ENCODE data around the gene ZBTB20.
A peak's percentile ranks its signal among the peaks of the same experiment; 100 is the strongest.

Gene ZBTB20

GRCh38 chr3:114299941-114300624, 847.0 kb downstream of the ZBTB20 start:
- no peak for DNase-seq

- DNase-seq = peak; percentile 25
These were observed 847.7 kb downstream of the ZBTB20 start for GRCh38 chr3:114299421-114299820.

- no peak for DNase-seq
These were observed 851.1 kb downstream of the ZBTB20 start for GRCh38 chr3:114295946-114296345.

DNA sequence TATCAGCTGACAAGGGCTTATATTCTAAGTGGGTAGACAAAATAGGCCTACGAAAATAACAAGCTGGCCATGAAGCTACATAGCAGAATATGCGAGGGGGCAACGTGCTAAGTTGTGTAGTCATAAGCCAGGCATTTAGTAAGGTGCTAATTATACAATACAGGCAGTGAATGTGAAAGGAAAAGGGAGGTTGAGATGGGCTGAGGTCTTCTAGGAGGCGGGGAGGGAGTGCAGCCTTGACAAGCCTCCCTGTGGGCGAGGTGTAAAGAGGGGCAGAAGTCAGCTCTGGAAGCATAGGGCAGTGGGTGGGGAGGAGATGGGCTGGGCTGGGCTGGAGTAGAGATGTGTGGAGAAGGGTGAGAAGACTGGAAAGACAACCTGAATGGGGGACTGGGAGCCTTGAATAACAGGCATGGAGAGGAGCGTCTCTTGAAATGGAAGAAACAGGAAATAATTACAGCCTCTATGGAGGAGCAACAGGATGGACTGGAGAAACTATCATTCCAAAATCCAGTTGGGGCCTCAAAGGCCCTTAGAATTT, 852.1 kb downstream of the ZBTB20 start:
- DNase-seq = no peak

GRCh38 chr3:114293838-114294535, 853.1 kb downstream of the ZBTB20 start, which contains the start of gene TIGIT:
TIGIT (plus strand) TSS chr3:114294028; CDS start chr3:114294062, 34 bp downstream.
- no peak for DNase-seq

DNA sequence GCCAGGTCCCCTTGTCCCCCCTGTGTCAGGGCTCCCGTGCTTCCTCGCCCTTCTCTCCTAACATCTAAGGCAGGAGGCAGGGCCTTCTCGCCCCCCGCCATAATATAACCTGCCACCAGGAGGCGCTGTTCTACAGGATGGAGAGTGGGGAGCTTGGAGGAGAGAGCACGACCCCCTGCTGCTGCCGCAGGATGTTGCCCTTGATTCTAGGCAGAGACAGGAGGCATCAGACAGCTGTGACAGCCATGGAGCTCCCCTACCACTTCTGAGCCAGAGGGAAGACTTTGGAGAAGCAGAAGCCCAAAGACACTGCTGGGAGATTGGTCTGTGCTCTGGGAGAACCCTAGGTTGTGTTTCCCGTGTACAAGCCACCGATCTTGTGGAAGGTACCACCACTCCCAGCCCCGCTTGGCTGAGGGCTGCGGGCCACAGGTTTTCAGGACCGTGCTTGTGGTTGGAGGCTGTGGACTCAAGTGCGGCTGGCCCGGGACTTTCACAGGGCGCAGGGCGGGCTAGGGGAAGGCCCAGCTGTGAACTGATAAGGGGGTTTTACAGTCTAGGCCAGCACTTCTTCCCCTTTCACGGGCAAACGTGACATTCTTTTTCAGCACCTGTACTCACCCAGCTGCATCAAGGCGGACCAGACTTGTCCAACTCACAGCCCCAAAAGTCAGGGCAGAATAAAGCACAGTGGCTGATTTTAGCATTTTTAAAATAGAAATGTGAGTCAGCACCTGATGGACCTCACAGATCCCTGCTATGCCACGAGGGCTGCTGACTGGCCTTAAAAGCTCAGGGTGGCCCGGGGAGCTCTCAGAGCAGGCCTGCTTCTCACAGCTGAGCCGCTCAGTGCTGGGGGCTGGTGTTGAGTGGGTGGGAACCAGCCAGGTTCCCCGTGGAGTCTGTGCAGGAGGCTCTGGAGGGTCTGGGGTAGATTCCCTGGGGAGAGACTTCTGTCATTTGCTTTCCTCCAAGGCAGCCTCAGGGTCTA, 855.9 kb downstream of the ZBTB20 start:
- DNase-seq = peak; percentile 82

- DNase-seq = no peak
These were observed 860.8 kb downstream of the ZBTB20 start for GRCh38 chr3:114286266-114286665.

GRCh38 chr3:114285648-114286230, 861.3 kb downstream of the ZBTB20 start:
- DNase-seq = no peak

GRCh38 chr3:114284644-114285043, 862.4 kb downstream of the ZBTB20 start:
- no peak for DNase-seq
